Endothelial cell of umbilical vein (primary cell): ENCODE data around the gene EIF3D. TPM values are rescaled to one million over a fixed set of nuclear protein-coding genes. Genes with fewer than 3 reads are reported as not detected.
A peak's percentile ranks its signal among the peaks of the same experiment; 100 is the strongest.

Experiments used
- BruUV-seq: library from RNA; stranded (reverse); fragments of 400-500 nt; replicated peaks from 2 replicates; lab custom pipeline; 2021; lab: Mats Ljungman, UMichigan
- CTCF ChIA-PET: fragments of 300-600, 350-600 bp; sonication (Branson Sonifier 250); formaldehyde crosslinking; loops from one replicate; lab custom pipeline; 2021; ENCODE audit warnings: antibody characterized with exemption, inconsistent platforms; lab: Charles Lee
- POLR2A ChIA-PET: fragments of 300-600, 350-600 bp; sonication (Branson Sonifier 250); formaldehyde crosslinking; loops from one replicate; lab custom pipeline; 2021; ENCODE audit warnings: antibody characterized with exemption, inconsistent platforms; lab: Charles Lee
- DNase-seq: peaks from one replicate; pipeline ENCODE4 v3.0.0-alpha.2; 2011; ENCODE audit warnings: low read depth, low spot score
- FAIRE-seq: peaks from 2 replicates; lab custom pipeline; 2011; peaks lifted over from hg19 to GRCh38; lab: Jason Lieb, UNC
- H2AFZ ChIP-seq: 2 replicates; pipeline ENCODE4 v1.6.0; 2012; ENCODE audit warnings: low read depth, low read length, control low read depth, inconsistent platforms
- H3K27ac ChIP-seq: 2 replicates; pipeline ENCODE4 v1.5.1; 2011; ENCODE audit warnings: low read depth, mild to moderate bottlenecking, control low read depth, low read length, moderate library complexity; ENCODE audit not compliant: insufficient read depth
- H3K27me3 ChIP-seq, 2 experiments: 2 replicates each; pipeline versions ENCODE4 v1.6.0 to v1.6.1; 2011; ENCODE audit warnings: low read length in 2 of 2, mixed read lengths in 1 of 2; ENCODE audit not compliant: control insufficient read depth in 2 of 2, insufficient read depth in 2 of 2
- H3K36me3 ChIP-seq, 2 experiments: 2 replicates in 1 of 2; 3 replicates in 1 of 2; pipeline ENCODE4 v1.5.1; 2011; ENCODE audit warnings: low read length in 2 of 2, mild to moderate bottlenecking in 1 of 2, moderate library complexity in 1 of 2; ENCODE audit not compliant: control insufficient read depth in 2 of 2, insufficient read depth in 2 of 2; ENCODE audit errors: extremely low read depth in 1 of 2
- H3K4me1 ChIP-seq: 3 replicates; pipeline ENCODE4 v1.5.1; 2011; ENCODE audit warnings: mild to moderate bottlenecking, low read length; ENCODE audit not compliant: control insufficient read depth, insufficient read depth; ENCODE audit errors: extremely low read depth
- H3K4me2 ChIP-seq: 2 replicates; pipeline ENCODE4 v1.6.1; 2011; ENCODE audit warnings: low read length, control low read depth, mixed read lengths; ENCODE audit not compliant: insufficient read depth
- H3K4me3 ChIP-seq, 3 experiments: fragments of 200-600 bp in 1 of 3; sonication (generic), shearing (Covaris generic) in 1 of 3; replicated peaks in 1 of 3; 2 replicates each; pipeline ENCODE4 v1.5.1; 2011 to 2016; ENCODE audit warnings: control low read depth in 3 of 3, low read length in 3 of 3, mild to moderate bottlenecking in 2 of 3, inconsistent platforms in 1 of 3, low read depth in 1 of 3, moderate library complexity in 1 of 3; ENCODE audit not compliant: insufficient read depth in 1 of 3
- H3K79me2 ChIP-seq: 2 replicates; pipeline ENCODE4 v1.6.0; 2012; ENCODE audit warnings: low read length, inconsistent platforms; ENCODE audit not compliant: control insufficient read depth, insufficient read depth
- H3K9ac ChIP-seq: replicated peaks from 2 replicates; pipeline ENCODE3; 2011; ENCODE audit warnings: low read length, control low read depth; ENCODE audit not compliant: insufficient read depth; ENCODE audit errors: extremely low read depth
- H3K9me1 ChIP-seq: replicated peaks from 3 replicates; pipeline ENCODE4 v1.6.0; 2011; ENCODE audit warnings: mild to moderate bottlenecking, low read length; ENCODE audit not compliant: control insufficient read depth, insufficient read depth; ENCODE audit errors: extremely low read depth
- H3K9me3 ChIP-seq: replicated peaks from 2 replicates; pipeline ENCODE4 v1.5.1; 2012; ENCODE audit warnings: low read length, inconsistent platforms; ENCODE audit not compliant: control insufficient read depth, insufficient read depth
- H4K20me1 ChIP-seq: replicated peaks from 2 replicates; pipeline ENCODE3; 2011; ENCODE audit warnings: mild to moderate bottlenecking, low read length; ENCODE audit not compliant: control insufficient read depth, insufficient read depth; ENCODE audit errors: extremely low read depth
- CTCF ChIP-seq, 2 donors: IDR thresholded peaks; 1 replicate in 1 of 2; 2 replicates in 1 of 2; pipeline ENCODE4 v1.5.1; 2011; ENCODE audit warnings: low read length in 2 of 2, mild to moderate bottlenecking in 2 of 2, moderate library complexity in 2 of 2, control low read depth in 1 of 2, inconsistent platforms in 1 of 2, low read depth in 1 of 2; ENCODE audit not compliant: insufficient read depth in 1 of 2; ENCODE audit errors: extremely low read depth in 1 of 2
- EZH2 ChIP-seq: IDR thresholded peaks from 2 replicates; pipeline ENCODE4 v1.6.1; 2012; ENCODE audit warnings: borderline replicate concordance, low read depth, mild to moderate bottlenecking, moderate library complexity, low read length, inconsistent platforms; ENCODE audit not compliant: severe bottlenecking
- FOS ChIP-seq: IDR thresholded peaks from 2 replicates; pipeline ENCODE4 v1.6.1; 2011; ENCODE audit warnings: mild to moderate bottlenecking, low read length, moderate library complexity, borderline replicate concordance; ENCODE audit not compliant: insufficient read depth
- GATA2 ChIP-seq: IDR thresholded peaks from 2 replicates; pipeline ENCODE4 v1.7.0; 2011; ENCODE audit warnings: low read depth, mild to moderate bottlenecking, moderate library complexity, mixed read lengths, low read length; ENCODE audit not compliant: insufficient read length, insufficient read depth
- JUN ChIP-seq: IDR thresholded peaks from 2 replicates; pipeline ENCODE4 v1.6.1; 2011; ENCODE audit warnings: borderline replicate concordance, low read depth; ENCODE audit not compliant: insufficient read length, insufficient read depth
- MAX ChIP-seq: IDR thresholded peaks from 2 replicates; pipeline ENCODE4 v1.6.1; 2011; ENCODE audit not compliant: insufficient read depth, insufficient read length
- MYC ChIP-seq: IDR thresholded peaks from one replicate; pipeline ENCODE4 v1.6.1; 2011; ENCODE audit warnings: mild to moderate bottlenecking, low read depth, low read length
- POLR2A ChIP-seq: IDR thresholded peaks from 2 replicates; pipeline ENCODE4 v1.6.1; 2012; ENCODE audit warnings: low read depth, mild to moderate bottlenecking, control low read depth, low read length
- POLR2AphosphoS5 ChIP-seq: IDR thresholded peaks from 2 replicates; pipeline ENCODE4 v1.6.1; 2012; ENCODE audit warnings: low read depth, mild to moderate bottlenecking, control low read depth, low read length, moderate library complexity; ENCODE audit not compliant: insufficient read depth
- dilution Hi-C: fragments of 300-500 bp; cut with MboI; formaldehyde crosslinking; loops from one replicate; pipeline ENCODE4 v1.15.0; 2019; ENCODE audit warnings: low sequenced_read_pairs; ENCODE audit not compliant: extremely low pct_ligation_motif_present
- intact Hi-C: fragments of 100-400 bp; cut with micrococcal nuclease; formaldehyde crosslinking; loops from one replicate; pipeline ENCODE4 v1.10.0; 2022
- polyA plus RNA-seq, 4 experiments: library from polyadenylated mRNA; depleted of rRNA in 3 of 4; stranded (reverse) in 3 of 4; unstranded in 1 of 4; fragments of >200 nt; gene quantifications; 2 replicates each; pipeline versions ENCODE4 v1.2.1 to v1.2.3, GENCODE V29; 2011 to 2012; ENCODE audit warnings: missing spikeins in 1 of 4
- total RNA-seq: library from RNA; stranded (reverse); gene quantifications from 2 replicates; pipeline ENCODE4 v1.2.3, GENCODE V29; 2021

Gene EIF3D
- total and polyA plus RNA-seq, 2 donors (not counting 3 experiments of a cell fraction or from before 2014, with no cell fraction given) = 201 to 413 TPM

GRCh38 chr22:36506637-36507517, 22.1 kb downstream of the EIF3D start, which contains the start of gene FOXRED2:
Gene FOXRED2 (minus strand): TSS chr22:36507040. CDS start chr22:36506422, 618 bp downstream.
- Histone ChIP-seq H3K27me3 (no peaks in the 10 kb centered on the region), H3K79me2 (no peaks in the 10 kb centered on the region), H3K9ac (peak within 1 kb of the TSS; percentile 18), H3K4me1 (peaks cover 10% of the 10 kb centered on the region), H4K20me1 (no peaks in the 10 kb centered on the region), H3K4me2 (peak within 1 kb of the TSS; percentile 41), H2AFZ (peak within 1 kb of the TSS; percentile 74), H3K9me1 (no peaks in the 10 kb centered on the region), H3K27ac (peak within 1 kb of the TSS; percentile 30), H3K9me3 (no peaks in the 10 kb centered on the region), H3K36me3 (peaks cover 9 to 11% of the 10 kb centered on the region in 2 experiments), H3K4me3 (peak within 1 kb of the TSS in 2 of 3 experiments; percentile 25 to 58)
- POLR2A ChIA-PET = no interaction called here
- DNase-seq (peak; percentile 82), FAIRE-seq (peak; percentile 88)
- TSS peak; percentile 42 for BruUV-seq
- intact Hi-C loops (loop anchor here (2.0 kb wide), 1 partner anchor 22 kb away; the partner anchor contains the start of gene EIF3D), dilution Hi-C loops (no loop called here)
- CTCF ChIA-PET = interaction anchor here (1.4 to 1.6 kb wide), 2 partner anchors 20 to 693 kb away, joined by 4 to 9 read pairs; no protein-coding TSS in a partner anchor
- TF ChIP-seq MAX = peak; percentile 78
- TF ChIP-seq FOS = no peak
- TF ChIP-seq EZH2 = no peak
- TF ChIP-seq MYC = no peak
- peak; percentile 79 for TF ChIP-seq POLR2AphosphoS5
- no peak for TF ChIP-seq GATA2
- TF ChIP-seq JUN = no peak
- TF ChIP-seq CTCF (IDR thresholded peaks at IDR 0.05; ENCODE audit: extremely low read depth in 1 of 2, insufficient read depth in 1 of 2, low read depth in 1 of 2, low read length in 2 of 2) = no peak
- peak; percentile 83 for TF ChIP-seq POLR2A
